Fibroblast of lung (primary cell): Measurements from ENCODE around the gene ROPN1L. TPM values are rescaled to one million over a fixed set of nuclear protein-coding genes. Genes with fewer than 3 reads are reported as not detected.

ENCODE experiments used
- DNase-seq, 2 donors: peaks; one replicate each; pipeline versions ENCODE4 v3.0.0 to v3.0.0-alpha.2; 2010; ENCODE audit warnings: low read depth in 2 of 2
- H2AFZ ChIP-seq: 2 replicates; pipeline ENCODE4 v1.5.1; 2012; ENCODE audit warnings: low read length, control low read depth, inconsistent platforms
- H3K27ac ChIP-seq: 2 replicates; pipeline ENCODE4 v1.5.1; 2011; ENCODE audit warnings: low read length, control low read depth; ENCODE audit not compliant: insufficient read depth
- H3K27me3 ChIP-seq: 2 replicates; pipeline ENCODE4 v1.5.1; 2011; ENCODE audit warnings: mild to moderate bottlenecking, low read length; ENCODE audit not compliant: control insufficient read depth, insufficient read depth
- H3K36me3 ChIP-seq: 2 replicates; pipeline ENCODE4 v1.5.1; 2011; ENCODE audit warnings: low read length; ENCODE audit not compliant: control insufficient read depth, insufficient read depth
- H3K4me1 ChIP-seq: 2 replicates; pipeline ENCODE4 v1.5.1; 2011; ENCODE audit warnings: low read length; ENCODE audit not compliant: control insufficient read depth, insufficient read depth; ENCODE audit errors: extremely low read depth
- H3K4me2 ChIP-seq: 2 replicates; pipeline ENCODE4 v1.5.1; 2011; ENCODE audit warnings: low read length, control low read depth; ENCODE audit not compliant: insufficient read depth; ENCODE audit errors: extremely low read depth
- H3K4me3 ChIP-seq, 4 experiments: fragments of 200-600 bp in 1 of 4; sonication (generic) in 1 of 4; replicated peaks in 1 of 4; 2 replicates each; pipeline ENCODE4 v1.5.1; 2011 to 2016; ENCODE audit warnings: low read length in 4 of 4, low read depth in 3 of 4, mild to moderate bottlenecking in 3 of 4, control low read depth in 2 of 4, inconsistent platforms in 1 of 4, mixed read lengths in 1 of 4; ENCODE audit not compliant: insufficient read depth in 1 of 4; ENCODE audit errors: control extremely low read depth in 1 of 4
- H3K79me2 ChIP-seq: 2 replicates; pipeline ENCODE4 v1.5.1; 2012; ENCODE audit warnings: mild to moderate bottlenecking, low read length, inconsistent platforms; ENCODE audit not compliant: control insufficient read depth, insufficient read depth
- H3K9ac ChIP-seq: 2 replicates; pipeline ENCODE4 v1.5.1; 2011; ENCODE audit warnings: mild to moderate bottlenecking, low read length, control low read depth; ENCODE audit not compliant: insufficient read depth
- H3K9me3 ChIP-seq: 2 replicates; pipeline ENCODE4 v1.5.1; 2012; ENCODE audit warnings: low read depth, low read length; ENCODE audit not compliant: control insufficient read depth, insufficient read depth
- H4K20me1 ChIP-seq: 2 replicates; pipeline ENCODE4 v1.5.1; 2011; ENCODE audit warnings: low read length; ENCODE audit not compliant: control insufficient read depth, insufficient read depth; ENCODE audit errors: extremely low read depth
- EZH2 ChIP-seq: IDR thresholded peaks from 2 replicates; pipeline ENCODE4 v1.5.1; 2012; ENCODE audit warnings: low read length, control low read depth, mild to moderate bottlenecking; ENCODE audit errors: missing control alignments
- polyA plus RNA-seq, 2 donors: library from polyadenylated mRNA; depleted of rRNA in 1 of 2; stranded (reverse) in 1 of 2; unstranded in 1 of 2; fragments of >200 nt; gene quantifications; 2 replicates each; pipeline ENCODE4 v1.2.1, GENCODE V29; 2011 to 2012; ENCODE audit warnings: missing spikeins in 1 of 2
- total RNA-seq: library from RNA; depleted of rRNA; stranded (reverse); fragments of >200 nt; gene quantifications from 2 replicates; pipeline ENCODE4 v1.2.1, GENCODE V29; 2014
- TF ChIP-seq, protein P1 (sequence below), 2 donors: IDR thresholded peaks in 1 of 2; conservative IDR thresholded peaks in 1 of 2; 1 replicate in 1 of 2; 2 replicates in 1 of 2; pipeline ENCODE4 v1.5.1; 2011 to 2012; ENCODE audit warnings: low read length in 2 of 2, control low read depth in 1 of 2, inconsistent platforms in 1 of 2, low read depth in 1 of 2, mild to moderate bottlenecking in 1 of 2

ROPN1L gene
- total and polyA plus RNA-seq, 2 donors (not counting 1 experiment from before 2014, with no cell fraction given) = 0.17 to 0.26 TPM

DNA sequence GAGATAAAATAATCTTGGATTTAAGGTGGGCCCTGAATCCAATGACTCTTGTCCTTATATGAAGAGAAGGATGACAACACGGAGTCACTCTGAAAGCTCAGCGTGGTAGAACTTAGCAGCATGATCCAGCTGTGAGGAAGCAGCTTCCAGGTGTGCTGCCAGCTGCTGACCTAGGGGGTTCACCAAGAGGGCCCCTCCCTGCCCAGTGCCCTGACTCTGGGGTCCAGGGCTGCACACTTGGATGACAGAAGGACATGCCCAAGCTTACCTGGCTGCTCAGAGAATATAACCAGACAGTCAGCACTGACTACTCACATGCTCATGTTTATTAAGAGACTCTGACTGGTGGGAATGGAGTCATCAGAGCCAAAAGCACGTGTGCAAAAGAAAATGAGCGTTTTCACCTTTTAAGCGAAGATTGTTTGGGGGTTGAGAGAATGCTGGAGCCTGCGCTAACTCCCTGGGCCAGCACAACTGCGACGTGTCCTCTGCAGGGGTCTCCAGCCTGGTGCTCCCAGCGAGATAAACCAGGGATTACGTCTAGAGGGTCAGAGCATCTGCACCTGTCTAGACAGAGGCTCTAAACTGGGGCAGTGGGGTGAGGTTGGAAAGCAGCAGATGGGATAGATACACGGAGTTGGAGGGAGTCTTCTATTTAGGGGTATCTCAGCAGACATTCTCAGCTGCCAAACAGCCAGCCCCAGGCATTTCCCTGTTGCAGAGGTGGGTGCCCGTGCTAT is 41.3 kb downstream of the ROPN1L start:
- H3K79me2 ChIP-seq = no peaks in the 10 kb centered on the region
- H3K4me3 ChIP-seq = no peak overlapping the region
- no peak overlapping the region for H3K4me2 ChIP-seq
- TF ChIP-seq, protein P1, sequence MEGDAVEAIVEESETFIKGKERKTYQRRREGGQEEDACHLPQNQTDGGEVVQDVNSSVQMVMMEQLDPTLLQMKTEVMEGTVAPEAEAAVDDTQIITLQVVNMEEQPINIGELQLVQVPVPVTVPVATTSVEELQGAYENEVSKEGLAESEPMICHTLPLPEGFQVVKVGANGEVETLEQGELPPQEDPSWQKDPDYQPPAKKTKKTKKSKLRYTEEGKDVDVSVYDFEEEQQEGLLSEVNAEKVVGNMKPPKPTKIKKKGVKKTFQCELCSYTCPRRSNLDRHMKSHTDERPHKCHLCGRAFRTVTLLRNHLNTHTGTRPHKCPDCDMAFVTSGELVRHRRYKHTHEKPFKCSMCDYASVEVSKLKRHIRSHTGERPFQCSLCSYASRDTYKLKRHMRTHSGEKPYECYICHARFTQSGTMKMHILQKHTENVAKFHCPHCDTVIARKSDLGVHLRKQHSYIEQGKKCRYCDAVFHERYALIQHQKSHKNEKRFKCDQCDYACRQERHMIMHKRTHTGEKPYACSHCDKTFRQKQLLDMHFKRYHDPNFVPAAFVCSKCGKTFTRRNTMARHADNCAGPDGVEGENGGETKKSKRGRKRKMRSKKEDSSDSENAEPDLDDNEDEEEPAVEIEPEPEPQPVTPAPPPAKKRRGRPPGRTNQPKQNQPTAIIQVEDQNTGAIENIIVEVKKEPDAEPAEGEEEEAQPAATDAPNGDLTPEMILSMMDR (conservative IDR thresholded peaks at IDR 0.05 in 1 of 2, IDR thresholded peaks at IDR 0.05 in 1 of 2; ENCODE audit: low read depth in 1 of 2, low read length in 2 of 2) = no peak
- TF ChIP-seq EZH2 = no peak
- H2AFZ ChIP-seq = no peak overlapping the region
- H3K4me1 ChIP-seq = peaks cover 18% of the 10 kb centered on the region
- no peak overlapping the region for H3K9ac ChIP-seq
- H4K20me1 ChIP-seq = no peaks in the 10 kb centered on the region
- H3K9me3 ChIP-seq = no peaks in the 10 kb centered on the region
- no peaks in the 10 kb centered on the region for H3K27me3 ChIP-seq
- DNase-seq = no peak
- H3K27ac ChIP-seq = no peak overlapping the region
- H3K36me3 ChIP-seq = no peaks in the 10 kb centered on the region

DNA sequence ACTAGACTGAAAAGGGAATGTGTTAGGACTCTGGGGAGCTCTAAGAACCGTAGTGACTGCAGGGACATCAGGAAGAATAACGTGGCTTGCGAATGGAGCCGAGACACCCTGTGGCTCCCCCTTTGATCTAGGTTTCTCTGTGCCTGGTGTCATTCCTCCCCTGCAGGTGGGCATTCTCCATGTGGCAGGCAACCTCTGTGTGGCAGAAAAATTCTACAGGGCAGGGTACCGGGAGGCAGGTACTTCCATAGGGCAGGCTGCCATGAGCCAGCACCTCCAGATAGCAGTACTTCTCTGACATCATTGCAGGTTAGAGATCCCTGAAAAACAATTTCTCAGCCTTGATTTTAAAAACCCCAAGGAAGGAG is 43.1 kb downstream of the ROPN1L start:
- Histone ChIP-seq H3K36me3 (no peaks in the 10 kb centered on the region), H3K9ac (no peak overlapping the region), H3K27ac (peak overlapping the region; percentile 11), H3K4me3 (no peak overlapping the region), H2AFZ (no peak overlapping the region), H3K9me3 (no peaks in the 10 kb centered on the region), H4K20me1 (no peaks in the 10 kb centered on the region), H3K79me2 (no peaks in the 10 kb centered on the region), H3K4me1 (peaks cover 6% of the 10 kb centered on the region), H3K4me2 (no peak overlapping the region), H3K27me3 (no peaks in the 10 kb centered on the region)
- DNase-seq = no peak
- TF ChIP-seq, protein P1 (conservative IDR thresholded peaks at IDR 0.05 in 1 of 2, IDR thresholded peaks at IDR 0.05 in 1 of 2; ENCODE audit: low read depth in 1 of 2, low read length in 2 of 2) = no peak
- TF ChIP-seq EZH2 = no peak

GRCh38 chr5:10485142-10485795 is 43.6 kb downstream of the ROPN1L start:
- H4K20me1 ChIP-seq = no peaks in the 10 kb centered on the region

More at GRCh38 chr5:10485142-10485795, 43.6 kb downstream of the ROPN1L start:
- H2AFZ ChIP-seq = no peak overlapping the region
- H3K79me2 ChIP-seq = no peaks in the 10 kb centered on the region
- TF ChIP-seq, protein P1 (conservative IDR thresholded peaks at IDR 0.05 in 1 of 2, IDR thresholded peaks at IDR 0.05 in 1 of 2; ENCODE audit: low read depth in 1 of 2, low read length in 2 of 2) = no peak
- no peak for TF ChIP-seq EZH2
- H3K27me3 ChIP-seq = no peaks in the 10 kb centered on the region
- H3K9me3 ChIP-seq = no peaks in the 10 kb centered on the region
- peak overlapping the region; percentile 11 for H3K27ac ChIP-seq
- H3K4me2 ChIP-seq = no peak overlapping the region
- no peak overlapping the region for H3K4me3 ChIP-seq
- DNase-seq = peak; percentile 96 to 99
- H3K4me1 ChIP-seq = peaks cover 6% of the 10 kb centered on the region
- no peaks in the 10 kb centered on the region for H3K36me3 ChIP-seq
- no peak overlapping the region for H3K9ac ChIP-seq
